Stimulated activated CD8-positive, alpha-beta memory T cell treated with anti-CD3 and anti-CD28 coated beads, Interleukin-15, amount 100 ng/mL, for 4 hours (primary cell): ENCODE data around the gene RGS14.
"Not testable (repeated sequence)": the region's sequence is repeated elsewhere in the genome, so short reads cannot be mapped to it uniquely, and the experiment has no call there.

Experiments
- DNase-seq, 2 donors: peaks; one replicate each; pipeline ENCODE4 v3.0.0-alpha.2; 2020; ENCODE audit warnings: low read depth in 2 of 2

RGS14 gene

DNA sequence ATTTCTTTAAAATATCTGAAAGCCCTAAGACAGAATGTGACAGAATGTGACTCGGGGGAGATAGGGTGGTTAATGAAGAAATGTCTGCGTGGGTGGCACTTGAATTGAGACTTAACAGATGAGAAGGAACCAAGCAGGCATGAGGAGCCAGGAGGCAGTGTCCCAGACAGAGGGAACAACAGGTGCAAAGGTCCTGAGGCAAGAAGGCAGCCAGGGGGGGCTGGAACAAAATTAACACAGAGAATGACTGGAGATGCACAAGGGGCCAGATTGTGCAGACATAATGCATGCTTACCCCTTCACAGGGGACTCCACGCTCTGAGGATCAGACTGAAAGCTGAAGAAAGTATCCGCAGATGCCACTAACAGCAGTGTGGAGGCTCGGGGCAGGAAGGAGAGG lies 8.0 kb upstream of the RGS14 start:
- no peak for DNase-seq

- DNase-seq: no peak
Measured at GRCh38 chr5:177350776-177351391, 6.8 kb upstream of the RGS14 start.

DNA sequence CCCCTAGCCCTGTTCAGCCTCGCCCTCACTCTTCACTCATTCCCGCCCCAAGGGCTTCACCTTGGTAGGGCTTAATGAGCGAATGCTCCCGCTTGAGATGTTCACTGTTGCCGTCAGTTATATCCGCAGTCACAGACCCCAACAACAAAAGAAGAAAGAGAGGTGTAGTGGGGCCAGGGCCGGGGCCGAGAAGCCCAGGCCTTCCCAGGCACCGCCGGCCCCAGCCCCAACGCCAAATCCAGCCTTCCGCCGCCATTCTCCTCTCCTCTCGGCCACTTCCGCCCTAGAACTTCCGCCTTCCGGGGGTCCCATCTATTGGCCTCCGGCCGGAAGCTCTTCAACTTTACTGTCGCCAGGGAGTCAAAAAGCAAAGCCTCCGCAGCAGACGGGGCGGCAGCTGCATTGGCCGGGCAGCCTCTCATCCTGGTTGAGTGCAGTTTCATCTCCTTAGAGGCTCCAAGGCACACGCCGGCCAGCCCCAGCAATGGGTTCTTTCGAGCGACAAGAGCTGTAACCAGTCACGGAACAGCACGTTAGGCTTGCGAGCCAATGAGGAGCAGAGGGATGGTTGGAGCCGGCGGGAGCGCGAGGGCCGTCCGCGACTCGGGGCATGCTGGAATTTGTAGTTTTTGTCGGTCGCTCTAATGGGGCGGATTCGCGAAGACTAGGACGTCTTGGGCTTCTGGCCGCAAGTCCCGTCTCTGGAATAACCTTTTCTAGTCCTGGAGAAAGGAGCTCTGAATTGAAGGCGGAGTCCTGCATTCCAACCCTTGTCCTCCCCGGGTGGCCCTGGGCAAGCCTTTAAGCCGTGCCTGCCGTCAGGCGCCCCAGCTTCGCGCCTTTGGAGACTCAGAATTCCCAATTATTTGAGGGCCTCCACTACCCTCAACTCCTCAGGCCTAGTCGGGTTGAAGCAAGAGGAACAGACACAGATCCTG lies 6.1 kb upstream of the RGS14 start, which contains the start of gene LMAN2:
TSS of gene LMAN2 (minus strand) at position 277 of the 938 bp plus-strand sequence. CDS start at position 256, 21 bp downstream.
- peak; percentile 79 to 83 for DNase-seq

GRCh38 chr5:177353093-177353492 lies 4.6 kb upstream of the RGS14 start:
- no peak for DNase-seq

GRCh38 chr5:177354256-177354655 lies 3.5 kb upstream of the RGS14 start:
- DNase-seq: no peak

- DNase-seq: no peak
Measured at GRCh38 chr5:177354711-177355110, 3.0 kb upstream of the RGS14 start.

GRCh38 chr5:177355162-177355867 lies 2.4 kb upstream of the RGS14 start:
- no peak for DNase-seq

GRCh38 chr5:177355868-177356168 lies 1.9 kb upstream of the RGS14 start:
- no peak for DNase-seq

- no peak for DNase-seq
Measured at GRCh38 chr5:177356746-177357145, 978 bp upstream of the RGS14 start.

GRCh38 chr5:177357146-177357458 lies 622 bp upstream of the RGS14 start:
- no peak for DNase-seq

DNA sequence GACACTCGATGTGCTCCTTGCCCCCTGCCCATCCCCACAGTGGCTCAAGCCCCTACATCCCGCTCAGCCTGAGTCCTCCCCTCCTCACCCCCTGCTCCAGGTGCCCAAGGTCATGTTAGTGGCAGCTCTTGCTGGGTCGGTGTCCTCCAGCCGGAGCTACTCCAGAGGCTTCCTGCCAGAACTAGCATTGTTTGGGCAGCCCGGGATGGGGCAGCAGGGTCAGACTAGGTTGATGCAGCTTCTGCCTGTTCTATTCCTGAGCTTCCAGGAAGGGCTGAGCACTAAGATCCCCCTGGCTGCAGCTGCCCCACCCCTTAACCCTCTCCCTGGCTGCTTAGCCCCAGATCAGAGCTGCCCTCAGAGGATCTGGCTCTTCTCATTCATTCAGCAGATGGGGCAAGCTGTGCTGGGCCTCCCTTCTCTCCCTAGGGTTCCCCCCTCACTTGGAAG lies 671 bp downstream of the RGS14 start:
- DNase-seq: no peak

DNA sequence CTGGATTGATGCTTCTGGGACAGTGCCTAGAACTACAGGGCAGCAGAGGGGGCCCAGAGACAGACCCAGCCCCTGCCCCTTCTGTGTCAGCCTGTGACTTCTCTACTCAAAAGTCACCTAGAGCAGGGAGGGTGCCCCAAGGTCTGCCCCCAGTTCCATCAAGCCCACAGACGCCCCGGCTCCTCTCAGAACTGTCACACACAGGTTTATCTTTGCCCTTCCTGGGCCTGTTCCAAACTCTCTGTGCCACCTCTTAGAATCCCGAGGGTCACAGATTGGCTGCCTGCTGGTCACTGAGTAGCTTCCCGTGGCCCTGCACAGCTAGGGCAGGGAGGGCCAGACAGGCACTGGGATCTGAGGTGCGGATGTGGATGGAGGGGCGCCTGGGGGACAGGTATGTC lies 1.7 kb downstream of the RGS14 start:
- DNase-seq: no peak

DNA sequence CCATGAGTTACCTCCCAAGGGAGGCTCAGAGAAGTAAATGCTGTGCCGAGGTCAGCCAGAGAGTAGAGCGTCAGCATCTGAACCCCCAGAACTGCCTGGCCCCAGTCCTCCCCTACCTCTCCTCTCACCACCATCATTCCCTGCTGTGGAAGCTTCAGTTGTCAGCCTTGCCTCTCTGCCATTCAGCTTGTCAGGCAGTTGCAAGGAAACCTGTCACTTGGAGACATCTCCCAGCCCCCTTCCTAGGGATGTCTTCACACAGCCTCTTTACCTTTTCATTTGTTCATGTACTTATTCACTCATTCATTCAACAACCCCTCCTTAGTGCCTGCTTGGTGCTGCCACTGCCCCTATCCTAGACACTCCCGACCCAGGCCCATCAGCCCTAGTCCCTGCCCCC lies 2.1 kb downstream of the RGS14 start:
- no peak for DNase-seq

- not testable (repeated sequence) for DNase-seq
Measured at GRCh38 chr5:177360740-177361139, 3.0 kb downstream of the RGS14 start.

DNA sequence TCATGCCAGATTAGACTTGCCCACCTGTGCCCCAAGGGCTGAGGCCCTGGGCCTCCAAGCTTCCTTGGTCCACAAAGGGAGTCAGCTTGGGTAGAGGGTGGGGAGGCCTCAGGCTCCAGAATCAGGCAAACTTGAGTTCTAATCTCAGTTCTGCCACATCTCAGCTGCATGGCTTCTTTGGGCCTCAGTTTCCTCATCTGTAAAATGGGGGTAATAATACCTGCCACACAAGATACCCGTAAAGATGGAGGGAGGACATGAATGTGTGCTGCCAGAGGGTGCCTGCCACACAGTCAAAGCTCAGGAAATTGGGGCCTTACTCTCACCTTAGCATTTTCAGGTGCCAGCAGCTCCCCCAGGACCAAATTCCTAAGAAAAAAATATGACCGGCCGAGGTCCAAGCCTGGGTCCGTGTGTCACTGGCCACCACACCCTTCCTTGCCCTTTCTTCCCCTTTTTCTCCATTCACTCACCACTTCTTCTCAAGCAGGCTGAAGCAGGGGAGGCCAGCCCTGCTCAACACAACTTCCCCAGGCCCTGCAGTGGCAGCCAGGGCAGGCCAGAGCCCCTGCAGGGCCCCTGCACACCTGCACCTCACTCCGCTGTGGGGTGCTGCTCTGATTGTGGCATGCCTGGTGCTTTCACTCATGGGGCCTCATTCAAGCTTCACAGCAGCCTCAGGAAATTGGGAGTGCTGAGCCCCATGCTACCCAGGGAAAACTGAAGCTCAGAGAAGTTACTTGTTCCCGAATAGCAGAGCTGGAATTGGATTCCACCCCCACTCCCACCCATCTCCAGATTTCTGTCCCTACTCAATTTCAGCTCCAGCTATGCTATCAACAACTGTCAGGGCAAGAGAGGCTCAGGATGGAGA lies 3.9 kb downstream of the RGS14 start:
- DNase-seq: no peak

- no peak for DNase-seq
Measured at GRCh38 chr5:177362292-177362609, 4.5 kb downstream of the RGS14 start.

DNA sequence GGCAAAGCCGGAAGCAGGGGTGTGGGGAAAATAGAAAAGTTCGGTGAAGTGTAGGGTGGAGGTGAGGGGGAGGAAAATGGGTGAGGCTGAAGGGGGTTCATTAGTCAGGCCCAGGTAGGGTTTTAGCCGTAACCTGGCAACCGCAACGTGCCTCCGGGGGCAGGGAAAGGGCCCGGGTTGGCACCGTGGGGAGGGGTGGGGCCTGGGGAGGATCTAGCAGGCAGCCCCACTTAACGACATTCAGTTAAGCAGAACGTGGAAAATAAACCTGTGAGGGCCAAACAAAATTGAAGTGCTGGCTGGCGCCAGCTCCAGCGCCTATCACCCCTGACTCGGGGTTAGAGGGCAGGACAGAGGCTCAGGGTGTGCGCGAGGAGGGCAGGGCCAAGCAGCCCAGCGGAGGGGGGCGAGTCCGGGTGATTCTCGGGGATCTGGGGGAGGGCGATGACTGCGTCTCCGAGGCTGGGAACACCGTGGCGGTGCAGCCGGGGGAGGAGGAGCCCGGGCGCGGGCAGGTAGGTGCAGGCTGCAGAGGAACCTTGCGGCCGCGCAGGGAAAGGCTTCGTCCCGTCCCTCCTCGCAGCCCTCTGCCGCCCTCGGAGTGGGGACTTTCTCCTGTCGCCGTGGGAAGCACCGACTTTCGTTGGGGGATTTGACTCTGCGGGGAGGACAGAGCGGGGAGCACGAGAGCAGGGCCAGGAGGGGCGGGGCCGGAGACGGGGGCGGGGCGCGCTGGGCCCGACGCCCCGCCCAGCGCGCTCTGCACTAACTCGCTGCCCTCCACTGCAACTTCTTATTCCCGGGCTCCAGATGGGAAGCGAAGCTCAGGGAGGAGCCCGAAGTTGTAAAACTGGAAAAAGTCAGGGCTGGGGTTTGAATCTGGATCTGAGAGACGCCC lies 5.1 kb downstream of the RGS14 start:
- DNase-seq: peak; percentile 52 to 53

DNA sequence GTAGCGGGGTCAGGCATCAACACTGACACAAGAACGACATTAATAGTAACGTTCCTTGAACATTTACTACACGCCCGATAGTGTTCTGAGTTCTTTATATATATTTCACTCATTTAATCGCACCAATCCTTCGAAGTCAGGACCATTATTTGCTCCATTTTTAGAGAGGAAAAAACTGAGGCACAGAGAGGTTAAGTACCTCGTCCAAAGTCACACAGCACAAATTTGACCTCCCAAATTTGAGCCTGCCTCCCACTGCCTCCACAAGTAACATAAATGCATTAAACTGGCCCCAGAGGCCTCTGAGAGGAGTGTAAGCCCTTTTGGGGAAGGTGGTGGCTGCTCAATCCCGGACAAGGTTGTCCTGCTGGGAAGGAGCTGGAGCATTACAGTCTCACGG lies 5.8 kb downstream of the RGS14 start:
- DNase-seq: no peak

GRCh38 chr5:177364159-177364962 lies 6.6 kb downstream of the RGS14 start:
- no peak for DNase-seq
